Omental fat pad (tissue), 4 donors: ENCODE data around the gene CNTN4. TPM values are rescaled to one million over a fixed set of nuclear protein-coding genes. Genes with fewer than 3 reads are reported as not detected.

Source experiments
- ATAC-seq: fragments of 150-250 bp; one replicate; pipeline ENCODE4 v1.9.1; 2016; ENCODE audit warnings: mild to moderate bottlenecking, moderate library complexity; ENCODE audit not compliant: low FRiP score
- DNase-seq: peaks from one replicate; pipeline ENCODE4 v3.0.0-alpha.2; 2019; ENCODE audit warnings: low spot score
- total RNA-seq, 4 donors: library from RNA; depleted of rRNA; stranded (reverse); fragments of >200 nt; gene quantifications; one replicate each; pipeline ENCODE4 v1.1.0, GENCODE V29; 2016
- TF ChIP-seq, protein P1 (sequence below), 3 donors: fragments of 450-650 bp; IDR thresholded peaks; one replicate each; pipeline ENCODE4 v1.5.1; 2016 to 2017; ENCODE audit warnings: antibody characterized with exemption in 3 of 3, mild to moderate bottlenecking in 3 of 3, moderate library complexity in 2 of 3

CNTN4 gene
- total RNA-seq, 4 donors from 2014 or later, result 2.6 to 9.5 (median 7.2) TPM

DNA sequence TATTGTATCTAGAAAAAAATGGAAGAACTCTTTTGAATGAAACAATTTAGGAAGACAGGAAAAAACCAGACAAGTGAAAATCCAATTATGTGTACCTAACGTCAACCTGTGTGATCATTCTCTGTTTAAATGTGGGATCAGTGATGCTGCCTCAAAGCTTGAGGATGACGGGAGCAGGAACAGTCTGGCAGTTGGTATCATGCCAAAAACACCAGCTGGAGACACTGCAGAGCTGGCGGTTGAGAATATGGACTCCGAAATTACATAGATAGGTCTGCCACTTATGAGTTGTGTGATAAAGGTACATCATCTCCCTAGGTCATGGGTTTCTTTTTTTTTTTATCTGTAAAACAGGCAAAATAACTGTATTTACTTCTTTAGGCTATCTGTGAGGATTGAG lies 480.5 kb downstream of the CNTN4 start:
- ATAC-seq (no peak), DNase-seq (no peak)
- TF ChIP-seq, protein P1, sequence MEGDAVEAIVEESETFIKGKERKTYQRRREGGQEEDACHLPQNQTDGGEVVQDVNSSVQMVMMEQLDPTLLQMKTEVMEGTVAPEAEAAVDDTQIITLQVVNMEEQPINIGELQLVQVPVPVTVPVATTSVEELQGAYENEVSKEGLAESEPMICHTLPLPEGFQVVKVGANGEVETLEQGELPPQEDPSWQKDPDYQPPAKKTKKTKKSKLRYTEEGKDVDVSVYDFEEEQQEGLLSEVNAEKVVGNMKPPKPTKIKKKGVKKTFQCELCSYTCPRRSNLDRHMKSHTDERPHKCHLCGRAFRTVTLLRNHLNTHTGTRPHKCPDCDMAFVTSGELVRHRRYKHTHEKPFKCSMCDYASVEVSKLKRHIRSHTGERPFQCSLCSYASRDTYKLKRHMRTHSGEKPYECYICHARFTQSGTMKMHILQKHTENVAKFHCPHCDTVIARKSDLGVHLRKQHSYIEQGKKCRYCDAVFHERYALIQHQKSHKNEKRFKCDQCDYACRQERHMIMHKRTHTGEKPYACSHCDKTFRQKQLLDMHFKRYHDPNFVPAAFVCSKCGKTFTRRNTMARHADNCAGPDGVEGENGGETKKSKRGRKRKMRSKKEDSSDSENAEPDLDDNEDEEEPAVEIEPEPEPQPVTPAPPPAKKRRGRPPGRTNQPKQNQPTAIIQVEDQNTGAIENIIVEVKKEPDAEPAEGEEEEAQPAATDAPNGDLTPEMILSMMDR (IDR thresholded peaks at IDR 0.05), result no peak

DNA sequence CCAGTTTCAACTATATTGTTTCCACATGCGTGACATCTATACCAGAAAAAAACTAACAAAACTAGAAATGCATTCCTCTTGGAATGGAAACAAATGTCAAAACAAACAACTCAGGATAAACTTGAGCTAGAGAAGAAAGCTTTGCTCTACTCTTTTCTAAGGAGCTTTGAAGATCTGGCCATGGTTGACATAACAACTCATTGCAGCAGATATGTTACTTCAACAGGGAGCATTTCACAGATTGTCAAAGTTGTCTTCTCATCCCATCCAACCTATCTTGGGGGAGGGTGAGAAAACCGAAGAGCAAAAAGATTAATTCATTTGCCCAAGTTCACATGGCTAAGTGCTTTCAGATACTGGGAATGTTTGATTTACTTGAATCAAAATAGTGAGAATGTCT lies 484.4 kb downstream of the CNTN4 start:
- TF ChIP-seq, protein P1 (IDR thresholded peaks at IDR 0.05), result no peak
- no peak for DNase-seq
- ATAC-seq, result no peak

DNA sequence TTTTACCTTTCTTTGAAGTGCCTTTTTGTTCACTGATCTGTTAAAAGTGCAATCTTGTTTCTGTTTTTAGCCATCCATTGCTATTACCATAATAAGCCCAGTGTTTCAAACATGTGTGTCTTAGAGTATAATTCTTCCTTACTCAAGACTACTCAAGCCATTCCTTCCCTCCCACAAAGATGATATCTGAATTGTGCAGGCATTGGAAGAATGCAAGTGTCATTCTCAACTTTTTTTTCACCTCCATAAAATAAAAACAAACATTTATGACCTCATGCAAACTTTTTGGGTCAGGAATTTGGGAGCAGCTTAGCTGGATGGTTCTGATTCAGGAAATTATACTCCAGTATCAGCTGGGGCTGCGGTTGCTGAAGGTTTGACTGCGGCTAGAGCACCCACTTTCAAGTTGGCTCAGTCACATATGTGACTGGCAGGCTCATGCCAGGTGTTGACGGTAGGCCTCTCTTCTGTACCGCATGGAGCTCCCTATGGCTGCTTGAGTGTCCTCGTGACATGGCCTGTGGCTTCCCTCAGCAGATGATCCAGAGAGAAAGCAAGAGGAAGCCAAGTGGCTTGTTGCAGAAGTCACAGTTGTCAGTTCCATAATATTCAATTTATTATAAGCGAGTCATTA lies 490.8 kb downstream of the CNTN4 start:
- no peak for DNase-seq
- no peak for ATAC-seq
- TF ChIP-seq, protein P1 (IDR thresholded peaks at IDR 0.05), result no peak

DNA sequence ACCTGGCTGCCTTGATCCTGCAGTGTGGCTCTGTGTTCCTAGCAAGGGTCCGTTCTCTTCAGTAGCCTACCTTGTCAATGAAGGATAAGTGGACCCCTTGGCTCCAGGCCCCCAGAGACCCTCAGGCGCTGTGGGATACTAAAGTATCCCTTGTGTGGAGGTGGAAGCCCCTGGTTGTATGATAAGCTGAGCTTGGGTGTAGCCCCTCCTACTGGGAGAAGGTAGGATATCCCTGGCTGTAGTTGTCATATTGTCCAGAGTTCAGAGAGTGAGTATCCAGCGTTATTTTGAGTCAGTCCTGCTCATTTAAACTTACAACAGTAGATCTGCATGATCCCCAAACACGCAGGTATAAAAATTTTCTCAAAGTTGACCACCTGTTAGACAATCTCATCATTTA lies 496.8 kb downstream of the CNTN4 start:
- DNase-seq, result no peak
- no peak for ATAC-seq
- TF ChIP-seq, protein P1 (IDR thresholded peaks at IDR 0.05), result no peak

DNA sequence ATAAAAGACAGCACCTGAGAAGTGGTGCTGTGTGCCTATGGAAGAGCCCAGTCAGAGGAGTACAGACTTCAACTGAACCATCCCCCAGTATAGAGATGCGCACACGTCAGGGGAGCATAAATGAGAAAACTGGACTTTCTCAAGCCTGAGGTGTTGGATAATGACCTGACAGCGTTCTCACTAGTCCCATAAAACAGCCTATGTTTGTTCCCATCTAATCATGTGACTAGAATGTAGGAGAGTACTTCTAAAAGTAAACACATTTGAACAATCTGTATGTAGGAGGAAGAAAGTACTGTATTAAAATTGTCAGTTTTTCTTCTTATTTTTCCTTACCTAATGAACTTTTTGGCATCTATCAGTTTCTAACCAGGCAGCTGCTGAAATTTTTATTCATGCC lies 498.9 kb downstream of the CNTN4 start:
- no peak for DNase-seq
- TF ChIP-seq, protein P1 (IDR thresholded peaks at IDR 0.05), result no peak
- ATAC-seq, result no peak

DNA sequence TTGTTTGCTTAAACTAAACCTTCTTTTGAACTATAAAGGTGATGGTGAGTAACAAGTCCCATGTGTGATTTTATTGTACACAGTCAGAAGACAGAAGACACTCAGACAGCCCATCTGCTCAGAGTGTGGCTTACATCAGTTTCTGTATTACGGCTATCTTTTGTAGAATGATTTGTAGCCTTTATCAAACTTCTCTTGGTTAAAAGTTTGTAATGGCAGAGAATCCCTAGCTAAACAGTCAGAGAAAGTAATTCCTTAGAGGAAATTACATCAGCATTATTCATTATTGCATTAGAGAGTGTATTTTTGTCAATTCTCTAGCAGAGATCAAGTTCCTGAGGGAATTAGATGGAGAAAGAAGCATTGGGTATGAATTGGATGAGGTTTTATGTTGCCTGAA lies 500.8 kb downstream of the CNTN4 start:
- DNase-seq (no peak), ATAC-seq (no peak)
- TF ChIP-seq, protein P1 (IDR thresholded peaks at IDR 0.05), result no peak

DNA sequence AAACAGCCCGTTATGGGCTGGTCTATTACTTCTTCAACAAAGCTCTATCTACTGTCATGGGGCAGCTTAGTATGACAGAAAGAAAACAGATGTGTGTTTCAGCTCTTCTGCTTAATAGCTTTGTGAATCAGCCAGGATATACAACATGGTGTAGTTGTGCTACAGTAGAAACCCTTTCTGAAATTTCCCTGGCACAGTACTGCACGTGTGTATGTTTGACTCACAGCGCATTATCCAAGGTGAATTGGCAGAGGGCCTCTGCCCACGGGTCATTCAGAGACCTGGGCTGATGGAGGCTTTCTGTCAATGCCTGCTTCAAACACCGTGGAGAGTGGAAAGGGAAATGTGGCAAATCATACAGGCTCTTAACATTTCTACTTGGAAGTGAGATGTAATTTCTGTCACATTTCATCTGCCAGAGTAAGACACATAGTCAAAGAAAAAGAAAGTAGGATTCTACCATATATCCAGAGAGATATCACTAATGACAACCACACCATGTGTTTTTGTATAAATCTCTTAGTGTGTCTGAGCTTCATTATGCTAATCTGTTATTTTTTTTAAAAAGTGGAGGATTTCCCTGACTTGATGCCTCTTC lies 505.1 kb downstream of the CNTN4 start:
- TF ChIP-seq, protein P1 (IDR thresholded peaks at IDR 0.05), result no peak
- DNase-seq (no peak), ATAC-seq (peak; percentile 64)
